ENCODE results near the gene ARHGAP15. TPM values are rescaled to one million over a fixed set of nuclear protein-coding genes. Genes with fewer than 3 reads are reported as not detected.
"Not testable (repeated sequence)": the region's sequence is repeated elsewhere in the genome, so short reads cannot be mapped to it uniquely, and the experiment has no call there.

The ARHGAP15 gene
- 6.8 TPM for total RNA-seq
- long read RNA-seq, partial matches to known transcripts: 1 of 3 reads
- long read RNA-seq, other reads (novel, unspliced or antisense): 2 of 3 reads

DNA sequence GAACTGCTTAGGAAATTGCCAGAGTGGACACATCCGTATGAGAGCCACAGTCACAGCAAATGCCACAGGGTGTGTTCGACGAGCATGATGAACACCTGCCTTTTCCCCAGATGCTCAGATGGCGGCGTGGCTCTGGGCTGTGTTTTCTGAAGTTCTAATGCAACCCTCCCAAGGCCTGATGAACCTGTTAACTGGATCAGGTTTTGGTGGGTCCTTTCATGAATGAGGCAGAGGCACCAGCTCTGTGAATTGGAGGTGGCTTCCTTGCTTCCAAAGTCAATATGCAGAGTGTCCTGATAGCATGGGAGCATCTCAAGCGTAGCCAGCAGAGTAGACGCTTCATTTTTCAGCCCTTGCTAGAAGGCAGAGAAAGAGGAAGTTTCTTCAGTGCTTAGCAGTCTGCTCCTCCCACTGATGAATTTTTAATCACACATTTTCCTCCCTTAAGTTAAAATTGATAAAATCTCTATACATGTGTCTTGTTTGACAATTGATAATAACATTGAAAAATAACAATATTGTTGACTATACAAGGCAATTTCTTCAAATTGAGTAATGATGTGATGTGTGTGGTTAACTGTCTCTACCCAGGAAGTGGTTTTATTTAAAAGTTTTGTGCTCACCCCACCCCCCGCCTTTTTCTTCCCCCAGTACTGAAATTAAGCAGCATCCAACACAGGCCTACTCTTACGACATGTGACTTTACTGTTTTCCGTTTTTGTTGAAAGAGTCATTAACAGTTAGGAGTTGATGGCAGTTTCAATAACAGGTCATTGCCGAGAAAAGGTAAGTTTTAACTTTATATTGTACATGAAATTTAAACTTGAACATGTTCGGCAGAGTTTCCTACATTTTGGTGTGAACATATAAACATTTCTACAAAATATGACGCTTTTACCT is at the start of gene ARHGAP15:
Gene ARHGAP15 (plus strand): TSS at position 739 of the 900 bp plus-strand sequence.
- intact Hi-C loops (cut with DNase I): no loop called here

DNA sequence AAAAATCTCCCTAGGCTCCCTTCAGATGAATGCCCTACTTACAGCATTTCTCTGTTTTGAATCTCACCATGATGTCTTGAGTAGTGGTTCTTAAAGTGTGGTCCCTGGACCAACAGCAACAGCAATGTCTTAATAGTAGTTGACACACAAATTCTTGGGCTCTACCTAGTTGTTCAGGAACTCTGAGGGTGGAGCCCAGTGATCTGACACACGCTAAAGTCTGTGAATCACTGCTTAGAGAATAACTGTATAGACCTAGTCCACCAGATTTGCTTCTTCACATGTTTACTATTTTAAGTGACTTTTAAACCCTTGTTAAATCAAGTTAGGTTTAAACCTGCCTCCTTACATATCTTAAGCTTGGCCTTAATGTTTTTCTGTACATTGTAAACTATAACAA is 47.6 kb upstream of the ARHGAP15 start:
- intact Hi-C loops (cut with DNase I): no loop called here
- no peak for DNase-seq (ENCODE audit: low spot score)

More for the DNA sequence above, at the start of gene ARHGAP15:
- peak; percentile 78 for DNase-seq (ENCODE audit: low spot score)

DNA sequence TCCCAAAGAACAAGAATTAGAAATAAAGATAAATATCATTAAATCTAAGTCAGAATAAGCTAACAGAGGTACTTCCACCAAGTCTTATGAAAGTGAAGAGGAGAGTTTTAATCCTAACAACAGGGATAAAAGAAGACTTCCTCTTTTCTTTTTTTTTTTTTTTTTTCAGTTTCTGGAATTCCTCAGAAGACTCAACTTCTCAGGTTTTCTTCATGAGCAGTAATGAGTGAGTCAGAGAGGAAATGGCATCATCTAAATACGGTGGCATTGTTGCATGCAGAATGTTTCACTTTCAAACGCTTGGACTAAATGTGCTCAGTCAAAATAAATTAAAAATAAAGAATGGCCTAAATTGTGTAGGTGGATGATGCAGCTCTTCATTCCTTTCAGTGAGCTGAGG is 45.6 kb upstream of the ARHGAP15 start:
- intact Hi-C loops (cut with DNase I): no loop called here
- DNase-seq (ENCODE audit: low spot score): no peak

DNA sequence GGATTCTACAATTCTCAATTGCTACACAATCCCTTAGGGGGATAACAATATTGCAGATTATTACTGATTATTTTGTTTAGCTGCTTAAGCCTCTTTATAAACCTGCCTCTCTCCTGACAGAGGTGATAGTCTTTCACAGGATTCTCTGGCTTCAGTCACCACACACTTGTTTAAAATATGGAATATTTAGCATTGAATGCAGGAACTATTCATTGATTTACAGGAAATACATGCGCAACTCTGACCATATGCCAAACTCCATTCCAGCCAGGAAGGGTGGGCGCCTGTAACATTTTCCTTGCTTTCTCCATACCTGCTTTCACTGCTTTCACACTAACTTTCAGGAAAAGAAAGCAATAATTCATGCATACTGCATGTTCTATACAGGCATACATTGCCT is 44.8 kb upstream of the ARHGAP15 start:
- no peak for DNase-seq (ENCODE audit: low spot score)
- intact Hi-C loops (cut with DNase I): no loop called here

DNA sequence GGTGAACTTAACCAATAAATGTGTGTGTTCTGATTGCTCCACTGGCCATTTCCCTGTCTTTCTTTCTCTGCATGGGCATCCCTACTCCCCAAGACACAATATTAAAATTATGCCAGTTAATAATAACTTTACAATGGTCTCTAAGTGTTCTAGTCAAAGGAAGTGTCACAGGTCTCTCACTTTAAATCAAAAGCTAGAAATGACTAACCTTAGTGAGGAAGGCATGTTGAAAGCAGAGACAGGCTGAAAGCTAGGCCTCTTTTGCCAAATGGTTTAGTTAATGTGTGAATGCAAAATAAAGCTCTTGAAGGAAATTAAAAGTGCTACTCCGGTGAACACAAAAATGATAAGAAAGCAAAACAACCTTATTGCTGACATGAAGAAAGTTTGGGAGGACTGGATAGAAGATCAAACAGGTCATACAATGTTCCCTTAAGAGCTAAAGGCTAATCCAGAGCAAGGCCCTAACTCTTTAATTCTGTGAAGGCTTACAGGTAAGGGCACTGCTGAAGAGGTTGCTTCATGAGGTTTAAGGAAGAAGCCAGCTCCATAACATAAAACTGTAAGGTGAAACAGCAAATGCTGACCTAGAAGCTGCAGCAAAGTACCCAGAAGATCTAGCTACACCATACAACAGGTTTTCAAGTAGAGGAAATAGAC is 44.0 kb upstream of the ARHGAP15 start:
- intact Hi-C loops (cut with DNase I): no loop called here
- no peak for DNase-seq (ENCODE audit: low spot score)

DNA sequence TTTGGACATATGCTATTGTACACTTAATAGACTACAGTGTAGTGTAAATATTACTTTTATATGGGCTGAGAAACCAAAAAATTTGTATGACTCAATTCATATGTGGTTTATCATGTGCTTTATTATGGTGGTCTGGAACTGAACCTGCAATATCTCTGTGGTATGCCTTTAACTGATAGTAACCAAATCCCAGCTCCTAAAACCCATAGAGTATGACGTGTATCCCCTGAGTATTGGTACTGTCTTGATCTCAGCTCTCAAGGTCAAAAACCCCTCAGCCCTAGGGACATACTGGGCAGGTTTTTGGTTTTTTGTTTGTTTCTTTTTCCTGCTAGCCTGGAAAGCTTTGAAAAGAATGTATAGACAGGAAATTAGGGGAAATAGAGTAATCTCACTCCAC is 42.2 kb upstream of the ARHGAP15 start:
- intact Hi-C loops (cut with DNase I): no loop called here

DNA sequence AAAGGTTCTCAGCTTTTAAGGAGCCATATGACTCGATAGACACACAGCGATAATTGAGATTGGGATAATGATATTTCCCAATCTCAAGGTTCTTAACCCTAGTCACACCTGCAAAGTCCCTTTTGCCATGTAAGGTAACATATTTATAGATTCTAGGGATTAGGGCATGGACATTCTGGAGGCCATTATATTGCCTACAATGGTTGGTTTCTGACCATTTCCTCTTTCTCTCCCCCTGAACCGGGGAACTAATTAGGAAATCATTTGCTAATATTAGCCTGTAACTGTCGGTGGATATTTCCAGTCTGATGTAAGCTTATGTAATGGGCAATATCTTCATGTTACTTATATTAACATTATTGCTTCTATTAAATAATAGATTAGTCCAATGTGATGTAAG is 40.8 kb upstream of the ARHGAP15 start:
- intact Hi-C loops (cut with DNase I): no loop called here
- no peak for DNase-seq (ENCODE audit: low spot score)

More for the DNA sequence above, 42.2 kb upstream of the ARHGAP15 start:
- DNase-seq (ENCODE audit: low spot score): no peak

DNA sequence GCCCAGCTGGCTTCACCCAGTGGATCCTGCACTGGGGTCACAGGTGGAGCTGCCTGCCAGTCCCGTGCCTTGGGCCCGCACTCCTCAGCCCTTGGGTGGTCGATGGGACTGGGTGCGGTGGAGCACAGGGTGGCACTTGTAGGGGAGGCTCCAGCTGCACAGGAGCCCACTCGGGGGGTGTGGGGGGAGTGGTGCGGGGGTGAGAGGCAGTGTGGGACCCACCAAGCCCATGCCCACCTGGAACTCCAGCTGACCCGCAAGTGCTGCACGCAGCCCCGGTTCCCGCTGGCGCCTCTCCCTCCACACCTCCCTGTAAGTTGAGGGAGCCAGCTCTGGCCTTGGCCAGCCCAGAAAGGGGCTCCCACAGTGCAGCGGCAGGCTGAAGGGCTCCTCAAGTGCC is 39.7 kb upstream of the ARHGAP15 start:
- intact Hi-C loops (cut with DNase I); DNase-seq (ENCODE audit: low spot score): not testable (repeated sequence)

DNA sequence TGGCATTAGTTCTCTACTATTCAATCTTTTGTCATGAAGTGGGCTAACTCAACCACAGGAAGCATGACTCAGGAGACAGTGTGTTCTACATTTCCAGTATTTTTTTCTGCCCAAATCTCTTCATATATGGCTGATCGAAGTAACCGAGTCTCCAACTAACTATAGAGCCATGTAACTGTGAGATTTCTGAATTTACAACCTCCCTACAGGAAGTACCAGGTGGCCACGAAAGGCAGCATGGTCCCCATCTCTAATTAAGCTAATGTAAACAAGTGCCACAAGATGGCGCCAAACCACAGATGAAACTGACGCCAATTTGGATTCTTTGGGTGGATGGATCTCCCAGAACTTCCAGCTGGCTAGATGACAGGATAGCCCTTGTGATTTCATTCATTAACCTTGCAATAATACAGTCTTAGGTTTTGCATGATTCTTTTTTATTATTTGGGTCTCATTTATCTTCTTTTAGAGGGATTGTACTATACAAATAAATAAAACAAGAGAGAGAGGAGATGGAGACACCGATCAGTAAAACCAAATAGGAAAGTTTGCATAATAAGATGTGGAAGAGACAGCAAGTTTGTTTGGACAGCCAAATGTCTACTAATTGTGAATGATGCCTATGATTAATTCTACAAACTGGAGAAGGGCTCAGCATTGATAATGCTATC is 18.3 kb upstream of the ARHGAP15 start:
- DNase-seq (ENCODE audit: low spot score): peak; percentile 76
- intact Hi-C loops (cut with DNase I): loop anchor here (5.0 kb wide), 1 partner anchor 146 kb away; no protein-coding TSS in a partner anchor

DNA sequence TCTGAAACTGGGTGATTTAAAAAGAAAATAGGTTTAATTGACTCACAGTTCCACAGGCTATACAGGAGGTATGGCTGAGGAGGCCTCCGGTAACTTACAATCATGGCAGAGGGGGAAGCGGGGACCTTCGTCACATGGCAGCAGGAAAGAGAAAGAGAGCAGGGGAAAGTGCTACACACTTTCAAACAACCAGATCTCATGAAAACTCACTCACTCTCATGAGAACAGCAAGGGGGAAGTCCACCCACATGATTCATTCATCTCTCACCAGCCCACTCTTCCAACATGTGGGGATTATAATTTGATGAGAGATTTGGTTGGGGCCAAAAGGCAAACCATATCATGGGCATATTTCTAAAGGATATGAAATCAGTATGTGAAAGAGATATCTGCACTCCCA is 12.0 kb upstream of the ARHGAP15 start:
- DNase-seq (ENCODE audit: low spot score): no peak
- intact Hi-C loops (cut with DNase I): no loop called here

DNA sequence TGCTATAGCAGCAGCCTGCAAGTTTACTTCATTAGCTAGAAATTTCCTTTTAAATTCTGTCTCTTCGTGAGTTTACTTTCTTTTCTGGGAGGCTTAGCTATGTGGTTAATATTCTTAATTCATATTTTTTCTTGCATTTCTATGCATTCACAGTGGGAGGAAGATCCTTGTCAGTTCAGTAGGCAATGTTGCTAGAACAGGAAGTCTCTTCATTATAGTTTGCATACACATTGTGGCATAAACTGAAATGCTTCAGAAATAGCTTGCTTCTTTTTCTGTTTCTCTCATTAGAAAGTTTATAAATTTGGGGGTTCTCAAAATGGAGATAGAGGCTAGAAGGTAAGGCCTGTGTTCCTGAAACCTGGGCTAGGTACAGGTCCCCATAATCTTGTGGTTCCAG is 8.1 kb upstream of the ARHGAP15 start:
- no peak for DNase-seq (ENCODE audit: low spot score)
- intact Hi-C loops (cut with DNase I): no loop called here

DNA sequence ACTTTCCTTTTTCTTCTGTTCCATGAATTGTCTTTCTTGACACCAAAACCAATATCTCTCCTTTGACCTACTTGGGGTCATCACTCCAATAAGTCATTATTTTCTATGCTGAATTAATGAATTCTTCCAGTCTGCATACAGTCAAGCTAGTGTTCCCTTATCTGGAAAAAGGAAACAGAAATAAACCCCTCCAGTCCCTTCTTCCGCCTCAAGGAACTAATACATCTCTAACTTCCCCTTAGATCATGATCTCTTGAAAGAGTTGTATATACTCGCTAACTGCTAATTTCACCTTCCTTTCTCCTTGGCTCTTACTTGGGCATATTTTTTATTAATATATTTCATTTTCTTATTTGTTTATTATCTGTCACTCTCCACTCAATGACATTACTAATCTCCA is 7.3 kb upstream of the ARHGAP15 start:
- no peak for DNase-seq (ENCODE audit: low spot score)
- intact Hi-C loops (cut with DNase I): no loop called here

DNA sequence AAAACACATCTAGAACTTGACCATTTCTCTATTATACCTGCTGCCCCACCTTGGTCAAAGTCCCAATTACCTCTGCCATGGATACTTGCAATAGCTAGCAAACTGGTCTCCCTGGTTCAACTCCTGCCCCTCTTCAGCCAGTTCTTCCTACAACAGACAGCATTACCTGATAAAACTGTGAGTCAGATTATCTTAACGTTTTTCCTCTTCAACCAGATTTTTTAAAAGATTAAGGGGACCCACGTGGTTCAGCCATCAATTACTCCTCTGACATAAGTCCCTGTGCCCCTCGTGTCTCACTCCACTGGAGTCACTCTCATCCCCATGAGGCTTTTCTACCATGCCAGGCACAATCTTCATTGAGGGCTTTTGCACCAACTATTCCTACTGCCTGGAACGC is 5.3 kb upstream of the ARHGAP15 start:
- intact Hi-C loops (cut with DNase I): no loop called here
- DNase-seq (ENCODE audit: low spot score): no peak

DNA sequence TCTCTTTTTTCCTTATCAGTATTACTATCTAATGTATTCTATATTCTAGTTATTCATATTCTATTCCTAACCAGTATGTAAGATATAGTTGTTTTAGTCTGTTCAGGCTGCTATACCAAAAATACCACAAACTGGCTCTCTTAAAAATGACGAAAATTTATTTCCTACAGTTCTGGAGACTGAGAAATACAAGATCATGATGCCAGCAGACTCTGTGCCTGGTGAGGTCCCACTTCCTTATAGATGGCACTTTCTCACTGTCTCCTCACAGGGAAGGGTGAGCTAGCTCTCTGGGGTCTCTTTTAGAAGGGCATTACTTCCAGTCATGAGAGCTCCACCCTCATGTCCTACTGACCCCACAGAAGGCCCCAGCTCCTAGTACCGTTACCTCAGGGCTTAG is 4.8 kb upstream of the ARHGAP15 start:
- intact Hi-C loops (cut with DNase I): no loop called here

DNA sequence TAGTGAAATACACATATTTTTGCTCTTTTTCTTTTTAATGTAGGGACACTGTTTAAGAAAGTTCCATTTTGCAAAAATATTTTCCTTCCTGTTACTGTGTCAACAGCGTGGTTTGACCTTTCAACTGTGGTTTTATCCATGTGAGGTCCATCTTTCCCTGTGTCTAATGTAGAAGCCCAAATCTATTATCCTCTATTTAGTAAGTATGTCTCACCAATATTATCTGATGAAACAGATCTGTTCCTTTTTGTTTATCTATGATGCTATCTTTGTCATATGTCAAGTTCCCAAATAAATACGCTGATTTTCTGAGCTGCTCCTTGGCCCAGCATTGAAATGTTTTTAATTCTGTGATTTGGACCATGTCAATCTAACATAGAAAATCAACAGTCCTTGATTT is 3.5 kb upstream of the ARHGAP15 start:
- intact Hi-C loops (cut with DNase I): no loop called here
- DNase-seq (ENCODE audit: low spot score): no peak

More for the DNA sequence above, 4.8 kb upstream of the ARHGAP15 start:
- DNase-seq (ENCODE audit: low spot score): no peak

DNA sequence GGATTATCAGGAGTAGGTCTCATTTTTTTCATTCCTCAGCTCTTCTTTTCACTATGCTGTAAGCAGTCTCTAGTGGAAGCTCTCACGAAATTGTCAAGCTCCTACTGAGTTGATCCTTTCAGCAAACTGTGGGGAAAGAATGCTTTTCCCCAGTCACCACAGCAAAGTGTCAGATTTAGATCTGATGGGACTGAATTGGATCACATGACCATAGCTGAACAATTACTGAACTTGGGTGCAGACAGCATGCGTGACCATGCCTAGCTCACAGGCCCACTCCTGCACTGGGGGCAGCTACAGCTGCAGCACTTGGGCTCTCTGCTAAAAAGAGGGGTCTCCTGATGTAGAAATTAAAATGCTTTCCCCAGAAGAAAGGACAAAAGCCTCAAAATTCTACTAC is 3.1 kb downstream of the ARHGAP15 start:
- intact Hi-C loops (cut with DNase I): no loop called here
- no peak for DNase-seq (ENCODE audit: low spot score)

DNA sequence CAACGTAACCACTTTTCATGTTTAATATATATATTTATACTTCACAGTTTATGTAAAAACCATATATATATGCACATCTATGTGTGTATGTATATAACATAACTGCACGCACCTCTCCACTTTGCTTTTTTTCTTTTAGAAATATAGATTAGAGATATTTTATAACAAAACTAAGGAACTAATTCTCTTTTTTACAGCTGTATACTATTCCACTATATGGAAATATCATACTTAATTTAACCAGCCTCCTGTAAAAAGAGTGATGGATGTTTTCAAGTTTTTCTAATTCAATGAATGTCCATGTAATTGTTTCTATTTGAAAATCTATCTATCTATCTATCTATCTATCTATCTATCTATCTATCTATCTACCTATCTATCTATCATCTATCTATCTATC is 4.6 kb downstream of the ARHGAP15 start:
- no peak for DNase-seq (ENCODE audit: low spot score)
- intact Hi-C loops (cut with DNase I): no loop called here

DNA sequence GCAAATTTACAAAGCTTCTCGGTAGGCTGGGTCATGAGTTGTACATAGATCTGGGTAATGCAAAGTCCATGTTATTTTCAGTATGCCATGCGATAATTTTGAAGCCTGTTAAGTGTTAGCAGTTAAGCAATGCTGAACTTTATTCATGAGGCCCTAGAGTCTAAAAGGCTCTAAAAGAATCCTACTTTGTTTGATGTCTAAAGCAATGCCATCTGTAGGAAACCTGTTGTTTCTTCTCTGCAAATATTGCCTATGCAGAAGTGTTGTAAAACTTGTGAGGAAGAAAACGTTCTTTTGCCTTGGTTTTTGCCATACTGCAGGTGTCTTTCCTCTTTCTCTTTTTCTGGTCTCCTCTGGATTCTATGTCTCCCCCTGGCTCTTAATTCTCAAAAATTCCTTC is 9.1 kb downstream of the ARHGAP15 start:
- DNase-seq (ENCODE audit: low spot score): no peak

DNA sequence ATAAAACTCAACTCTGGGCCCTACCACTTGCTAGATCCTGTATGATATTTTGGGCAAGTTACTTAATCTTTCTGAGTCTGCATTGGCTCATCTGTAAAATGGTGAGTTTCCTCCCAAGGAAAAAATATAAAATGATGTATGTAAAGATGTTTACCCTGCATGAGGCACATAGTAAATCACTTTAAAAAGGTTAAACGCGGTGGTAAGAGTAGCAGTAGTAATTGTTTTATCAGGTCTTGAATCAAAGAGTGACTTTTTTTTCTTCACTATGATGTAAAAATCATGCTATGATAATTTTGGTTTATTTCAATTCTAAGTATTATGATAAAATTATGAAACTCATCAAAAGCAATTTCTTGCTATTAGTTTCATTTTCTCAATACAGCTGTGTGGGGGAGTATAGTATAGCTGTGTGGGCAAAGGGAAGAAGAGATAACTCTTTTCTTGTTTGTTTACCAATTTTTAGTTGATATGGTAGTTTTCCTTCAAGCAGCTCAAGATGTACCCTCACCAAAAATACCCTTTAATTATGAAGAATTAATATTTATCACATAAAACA is 10.7 kb downstream of the ARHGAP15 start:
- DNase-seq (ENCODE audit: low spot score): no peak
- intact Hi-C loops (cut with DNase I): no loop called here

More for the DNA sequence above, 9.1 kb downstream of the ARHGAP15 start:
- intact Hi-C loops (cut with DNase I): no loop called here
